ENCODE data around the gene FIGNL2. TPM values are rescaled to one million over a fixed set of nuclear protein-coding genes. Genes with fewer than 3 reads are reported as not detected.

Gene FIGNL2
- polyA plus RNA-seq, 2 of the 4 experiments (the other 2 are of a cell fraction), result 0.26 to 0.46 TPM

DNA sequence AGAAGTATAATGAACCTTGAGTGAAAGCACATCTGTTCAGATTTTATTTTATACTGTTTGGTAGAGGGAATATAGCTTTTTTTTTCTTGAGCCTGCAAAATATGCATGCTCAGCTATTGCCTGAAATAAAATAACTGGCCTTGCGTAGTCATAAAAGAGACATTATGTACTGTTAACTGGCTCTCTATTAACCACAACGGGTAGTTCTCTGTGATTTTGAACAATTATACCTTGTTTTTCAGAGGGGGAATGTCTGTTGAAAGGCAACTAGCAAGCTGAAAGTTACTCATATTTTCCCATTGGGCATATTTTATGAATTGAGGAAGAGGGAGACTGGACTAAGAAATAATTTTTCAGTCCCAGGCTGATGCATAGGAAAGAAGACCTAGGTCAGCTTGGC lies 62.6 kb downstream of the FIGNL2 start:
- Histone ChIP-seq H3K4me3 (no peak overlapping the region), H3K27ac (no peak overlapping the region), H3K9me3 (no peaks in the 10 kb centered on the region), H3K4me1 (no peaks in the 10 kb centered on the region), H3K4me2 (no peak overlapping the region)
- CTCF ChIA-PET, result interaction anchor here (0.9 to 1.7 kb wide), 5 partner anchors 10 to 365 kb away, joined by 3 to 4 read pairs (median 3); no protein-coding TSS in a partner anchor
- POLR2A ChIA-PET, result no interaction called here
- DNase-seq (ENCODE audit: low read depth in 1 of 2, low spot score in 1 of 2), result no peak
- no peak for ATAC-seq
- no peak for TF ChIP-seq ELK1 (IDR thresholded peaks at IDR 0.05; ENCODE audit: low read depth, low read length)
- TF ChIP-seq MAZ (IDR thresholded peaks at IDR 0.05; ENCODE audit: borderline replicate concordance, low read depth, low read length), result no peak
- TF ChIP-seq FOXS1 (CRISPR knock-in tag; IDR thresholded peaks at IDR 0.05), result no peak
- TF ChIP-seq ZFP36 (IDR thresholded peaks at IDR 0.05; ENCODE audit: borderline replicate concordance, partially characterized antibody), result no peak
- TF ChIP-seq CTCF (IDR thresholded peaks at IDR 0.05), result no peak
- peak; percentile 40 for TF ChIP-seq MAFK (IDR thresholded peaks at IDR 0.05; ENCODE audit: partially characterized antibody)
- no peak for FAIRE-seq
- 73% methylated on average over 2 of the region's 2 CpGs for WGBS (ENCODE audit: missing lambda C conversion rate)

GRCh38 chr12:51784688-51785087 lies 63.8 kb downstream of the FIGNL2 start:
- H3K9me3 ChIP-seq, result no peaks in the 10 kb centered on the region
- 71% methylated on average over 3 of the region's 3 CpGs for WGBS (ENCODE audit: missing lambda C conversion rate)
- no peak for FAIRE-seq

More at GRCh38 chr12:51784688-51785087, 63.8 kb downstream of the FIGNL2 start:
- ATAC-seq (no peak), DNase-seq (ENCODE audit: low read depth in 1 of 2, low spot score in 1 of 2) (no peak)
- Histone ChIP-seq H3K4me1 (no peaks in the 10 kb centered on the region), H3K27ac (no peak overlapping the region), H3K4me3 (no peak overlapping the region), H3K4me2 (no peak overlapping the region)
- ChIA-PET POLR2A (no interaction called here), CTCF (no interaction called here)
- TF ChIP-seq MAX (IDR thresholded peaks at IDR 0.05) (no peak), ELK1 (IDR thresholded peaks at IDR 0.05; ENCODE audit: low read depth, low read length) (no peak), PHF8 (IDR thresholded peaks at IDR 0.05; ENCODE audit: borderline replicate concordance, low read depth) (no peak), FOSB (CRISPR knock-in tag; IDR thresholded peaks at IDR 0.05) (no peak), SMC3 (IDR thresholded peaks at IDR 0.05) (no peak), ZNF302 (CRISPR knock-in tag; IDR thresholded peaks at IDR 0.05) (no peak), FOXS1 (CRISPR knock-in tag; IDR thresholded peaks at IDR 0.05) (no peak), FOSL2 (IDR thresholded peaks at IDR 0.05) (no peak), FOSL2 (CRISPR knock-in tag; IDR thresholded peaks at IDR 0.05) (no peak), ZC3H11A (IDR thresholded peaks at IDR 0.05) (no peak), EP300 (IDR thresholded peaks at IDR 0.05) (no peak), HOXB13 (CRISPR knock-in tag; IDR thresholded peaks at IDR 0.05; ENCODE audit: low read depth) (no peak), ZFP36 (IDR thresholded peaks at IDR 0.05; ENCODE audit: borderline replicate concordance, partially characterized antibody) (no peak), CHD4 (IDR thresholded peaks at IDR 0.05; ENCODE audit: borderline replicate concordance) (no peak), HEYL (CRISPR knock-in tag; IDR thresholded peaks at IDR 0.05) (no peak), CBX2 (IDR thresholded peaks at IDR 0.05; ENCODE audit: borderline replicate concordance, low read depth) (no peak), RAD21 (conservative IDR thresholded peaks at IDR 0.05 in 1 of 2, IDR thresholded peaks at IDR 0.05 in 1 of 2) (no peak), CHD2 (IDR thresholded peaks at IDR 0.05; ENCODE audit: low read length, partially characterized antibody) (no peak), KDM1A (IDR thresholded peaks at IDR 0.05; ENCODE audit: low read depth) (no peak)
- TF ChIP-seq, protein P1, sequence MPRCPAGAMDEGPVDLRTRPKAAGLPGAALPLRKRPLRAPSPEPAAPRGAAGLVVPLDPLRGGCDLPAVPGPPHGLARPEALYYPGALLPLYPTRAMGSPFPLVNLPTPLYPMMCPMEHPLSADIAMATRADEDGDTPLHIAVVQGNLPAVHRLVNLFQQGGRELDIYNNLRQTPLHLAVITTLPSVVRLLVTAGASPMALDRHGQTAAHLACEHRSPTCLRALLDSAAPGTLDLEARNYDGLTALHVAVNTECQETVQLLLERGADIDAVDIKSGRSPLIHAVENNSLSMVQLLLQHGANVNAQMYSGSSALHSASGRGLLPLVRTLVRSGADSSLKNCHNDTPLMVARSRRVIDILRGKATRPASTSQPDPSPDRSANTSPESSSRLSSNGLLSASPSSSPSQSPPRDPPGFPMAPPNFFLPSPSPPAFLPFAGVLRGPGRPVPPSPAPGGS (IDR thresholded peaks at IDR 0.05), result no peak

All from A549 (cell line).